IPS DF 6.9 (cell line): Measurements from ENCODE around the gene MDM2.

Source experiments
- DNase-seq: peaks from one replicate; pipeline ENCODE4 v3.0.0-alpha.2; 2013; ENCODE audit warnings: low read depth, low spot score
- H3K27ac ChIP-seq: one replicate; pipeline ENCODE4 v1.5.1; 2013; ENCODE audit warnings: low read length, control low read depth
- H3K27me3 ChIP-seq: 2 replicates; pipeline ENCODE4 v1.6.1; 2013; ENCODE audit warnings: mild to moderate bottlenecking, low read length; ENCODE audit not compliant: control insufficient read depth, insufficient read depth
- H3K36me3 ChIP-seq: 2 replicates; pipeline ENCODE4 v1.6.1; 2013; ENCODE audit warnings: low read length; ENCODE audit not compliant: control insufficient read depth, insufficient read depth
- H3K4me1 ChIP-seq: 2 replicates; pipeline ENCODE4 v1.6.1; 2013; ENCODE audit warnings: low read length; ENCODE audit not compliant: control insufficient read depth, insufficient read depth
- H3K4me3 ChIP-seq: 2 replicates; pipeline ENCODE4 v1.5.1; 2013; ENCODE audit warnings: mild to moderate bottlenecking, low read length
- H3K9me3 ChIP-seq: 2 replicates; pipeline ENCODE4 v1.6.1; 2013; ENCODE audit warnings: low read length, inconsistent platforms; ENCODE audit not compliant: control insufficient read depth, insufficient read depth
- WGBS: extraction: QIAGEN DNeasy Blood & Tissue Kit; methylation state at CpG from one replicate; pipeline ENCODE4 v1.1.7; 2013; ENCODE audit warnings: mixed read lengths, missing lambda C conversion rate; ENCODE audit not compliant: insufficient read length, insufficient coverage; 5-methylcytosine and 5-hydroxymethylcytosine counted together

MDM2 gene

GRCh38 chr12:68769941-68770340, 38.0 kb upstream of the MDM2 start:
- H3K9me3 ChIP-seq: no peaks in the 10 kb centered on the region
- H3K36me3 ChIP-seq: peaks cover 2% of the 10 kb centered on the region; the same call in 1 of the 2 replicates
- no CpG with 5 or more reads among the region's 1 CpG for WGBS
- no peak for DNase-seq
- H3K27ac ChIP-seq: no peak overlapping the region
- H3K4me3 ChIP-seq: no peak overlapping the region
- H3K27me3 ChIP-seq: no peaks in the 10 kb centered on the region
- no peaks in the 10 kb centered on the region for H3K4me1 ChIP-seq

GRCh38 chr12:68771223-68771925, 36.6 kb upstream of the MDM2 start:
- H3K4me3 ChIP-seq: no peak overlapping the region
- no peaks in the 10 kb centered on the region for H3K27me3 ChIP-seq
- WGBS: no CpG with 5 or more reads among the region's 5 CpGs
- H3K27ac ChIP-seq: no peak overlapping the region
- H3K9me3 ChIP-seq: no peaks in the 10 kb centered on the region
- H3K36me3 ChIP-seq: peaks cover 2% of the 10 kb centered on the region; the same call in 1 of the 2 replicates
- no peak for DNase-seq
- no peaks in the 10 kb centered on the region for H3K4me1 ChIP-seq

GRCh38 chr12:68772714-68773113, 35.3 kb upstream of the MDM2 start:
- Histone ChIP-seq H3K9me3 (no peaks in the 10 kb centered on the region), H3K4me1 (no peaks in the 10 kb centered on the region), H3K4me3 (no peak overlapping the region), H3K27me3 (no peaks in the 10 kb centered on the region), H3K27ac (no peak overlapping the region), H3K36me3 (no peaks in the 10 kb centered on the region)
- no CpG with 5 or more reads among the region's 8 CpGs for WGBS
- DNase-seq: no peak

- Histone ChIP-seq H3K4me3 (no peak overlapping the region), H3K27me3 (no peaks in the 10 kb centered on the region), H3K36me3 (no peaks in the 10 kb centered on the region), H3K9me3 (no peaks in the 10 kb centered on the region), H3K4me1 (no peaks in the 10 kb centered on the region), H3K27ac (no peak overlapping the region)
- no peak for DNase-seq
- no CpG with 5 or more reads among the region's 5 CpGs for WGBS
These were observed 34.4 kb upstream of the MDM2 start for GRCh38 chr12:68773582-68773981.

- Histone ChIP-seq H3K4me3 (no peak overlapping the region), H3K9me3 (no peaks in the 10 kb centered on the region), H3K36me3 (no peaks in the 10 kb centered on the region), H3K27me3 (no peaks in the 10 kb centered on the region), H3K27ac (no peak overlapping the region), H3K4me1 (no peaks in the 10 kb centered on the region)
- no peak for DNase-seq
- no CpG with 5 or more reads among the region's 7 CpGs for WGBS
These were observed 32.8 kb upstream of the MDM2 start for GRCh38 chr12:68775121-68775630.

GRCh38 chr12:68776976-68777610, 30.9 kb upstream of the MDM2 start:
- WGBS: no CpG with 5 or more reads among the region's 5 CpGs
- Histone ChIP-seq H3K4me1 (no peaks in the 10 kb centered on the region), H3K27ac (no peak overlapping the region)

GRCh38 chr12:68779280-68779679, 28.7 kb upstream of the MDM2 start:
- Histone ChIP-seq H3K9me3 (no peaks in the 10 kb centered on the region), H3K36me3 (no peaks in the 10 kb centered on the region), H3K27me3 (no peaks in the 10 kb centered on the region), H3K27ac (no peak overlapping the region), H3K4me1 (no peaks in the 10 kb centered on the region), H3K4me3 (no peak overlapping the region)
- DNase-seq: no peak

More at GRCh38 chr12:68776976-68777610, 30.9 kb upstream of the MDM2 start:
- DNase-seq: no peak
- no peaks in the 10 kb centered on the region for H3K36me3 ChIP-seq
- H3K27me3 ChIP-seq: no peaks in the 10 kb centered on the region
- H3K9me3 ChIP-seq: no peaks in the 10 kb centered on the region
- H3K4me3 ChIP-seq: no peak overlapping the region

- DNase-seq: no peak
- Histone ChIP-seq H3K36me3 (no peaks in the 10 kb centered on the region), H3K27ac (no peak overlapping the region), H3K4me3 (no peak overlapping the region), H3K9me3 (no peaks in the 10 kb centered on the region), H3K4me1 (no peaks in the 10 kb centered on the region), H3K27me3 (no peaks in the 10 kb centered on the region)
- no CpG with 5 or more reads among the region's 6 CpGs for WGBS
These were observed 27.2 kb upstream of the MDM2 start for GRCh38 chr12:68780731-68781130.

GRCh38 chr12:68781728-68782127, 26.2 kb upstream of the MDM2 start:
- WGBS: no CpG with 5 or more reads among the region's 6 CpGs
- H3K36me3 ChIP-seq: no peaks in the 10 kb centered on the region
- no peaks in the 10 kb centered on the region for H3K27me3 ChIP-seq
- DNase-seq: no peak
- no peaks in the 10 kb centered on the region for H3K9me3 ChIP-seq
- no peaks in the 10 kb centered on the region for H3K4me1 ChIP-seq
- no peak overlapping the region for H3K27ac ChIP-seq
- H3K4me3 ChIP-seq: no peak overlapping the region

- Histone ChIP-seq H3K4me1 (no peaks in the 10 kb centered on the region), H3K27me3 (no peaks in the 10 kb centered on the region), H3K9me3 (no peaks in the 10 kb centered on the region), H3K4me3 (no peak overlapping the region), H3K27ac (no peak overlapping the region), H3K36me3 (no peaks in the 10 kb centered on the region)
- DNase-seq: no peak
- WGBS: no CpG with 5 or more reads among the region's 8 CpGs
These were observed 24.0 kb upstream of the MDM2 start for GRCh38 chr12:68784015-68784414.

GRCh38 chr12:68785358-68785757, 22.6 kb upstream of the MDM2 start:
- no peak for DNase-seq
- H3K4me1 ChIP-seq: no peaks in the 10 kb centered on the region
- no peaks in the 10 kb centered on the region for H3K36me3 ChIP-seq
- no peaks in the 10 kb centered on the region for H3K9me3 ChIP-seq
- no CpG with 5 or more reads among the region's 2 CpGs for WGBS
- H3K4me3 ChIP-seq: no peak overlapping the region
- no peaks in the 10 kb centered on the region for H3K27me3 ChIP-seq
- no peak overlapping the region for H3K27ac ChIP-seq
